H1 (cell line): Measurements from ENCODE around the gene CNTNAP1. TPM values are rescaled to one million over a fixed set of nuclear protein-coding genes. Genes with fewer than 3 reads are reported as not detected.

Experiments used
- CBX8 ChIP-seq: fragments of 300-800, 300-1000 bp; sonication (generic); IDR thresholded peaks from 2 replicates; pipeline ENCODE4 v1.7.1; 2016; ENCODE audit warnings: low read depth, low read length, borderline replicate concordance
- CREB1 ChIP-seq: IDR thresholded peaks from 2 replicates; pipeline ENCODE4 v1.6.1; 2012; ENCODE audit warnings: inconsistent platforms
- JUND ChIP-seq: IDR thresholded peaks from 2 replicates; pipeline ENCODE4 v1.6.1; 2011; ENCODE audit warnings: mild to moderate bottlenecking, improper control_type of control experiment, low read length
- MAX ChIP-seq: IDR thresholded peaks from 2 replicates; pipeline ENCODE4 v1.6.1; 2012; ENCODE audit warnings: inconsistent platforms
- RNF2 ChIP-seq: fragments of 200-900, 300-1000 bp; sonication (generic); IDR thresholded peaks from 2 replicates; pipeline ENCODE4 v1.7.1; 2016; ENCODE audit warnings: borderline replicate concordance, low read depth, mild to moderate bottlenecking, antibody characterized with exemption, low read length; ENCODE audit not compliant: poor library complexity, severe bottlenecking; ENCODE audit errors: missing control alignments
- SIRT6 ChIP-seq: IDR thresholded peaks from one replicate; pipeline ENCODE4 v1.7.1; 2012; ENCODE audit warnings: low read length, inconsistent platforms
- SIX5 ChIP-seq: IDR thresholded peaks from 2 replicates; pipeline ENCODE4 v1.6.1; 2011; ENCODE audit warnings: mild to moderate bottlenecking, low read depth, low read length
- SP2 ChIP-seq: IDR thresholded peaks from 2 replicates; pipeline ENCODE4 v1.6.1; 2012; ENCODE audit warnings: mild to moderate bottlenecking, low read length, inconsistent platforms
- TBP ChIP-seq: IDR thresholded peaks from 2 replicates; pipeline ENCODE4 v1.6.1; 2011; ENCODE audit warnings: low read depth, low read length, improper control_type of control experiment
- USF2 ChIP-seq: IDR thresholded peaks from 2 replicates; pipeline ENCODE4 v1.6.1; 2011; ENCODE audit warnings: low read length, improper control_type of control experiment
- polyA plus RNA-seq, 7 experiments: library from polyadenylated mRNA; depleted of rRNA in 3 of 7; stranded (reverse) in 5 of 7; unstranded in 2 of 7; fragments of >200 nt in 5 of 7; fragments of 200-250 nt in 2 of 7; gene quantifications; 1 replicate in 5 of 7; 2 replicates in 1 of 7; 4 replicates in 1 of 7; pipeline versions ENCODE4 v1.2.1 to v1.2.3, GENCODE V29; 2011 to 2013; ENCODE audit warnings: missing spikeins in 2 of 7, mixed read lengths in 2 of 7
- total RNA-seq: library from RNA; stranded (reverse); fragmentation: NEBNext Ultra II Directional; extraction: Animal tissue kit (Norgen Biotek cat#: 25700); gene quantifications from 2 replicates; pipeline ENCODE4 v1.2.1, GENCODE V29; 2021

CNTNAP1 gene
- total and polyA plus RNA-seq, 2 of the 8 experiments (the other 6 are each of a cell fraction or from before 2014, with no cell fraction given), result 4.7 to 10.0 TPM

GRCh38 chr17:42687707-42688320, 5.5 kb downstream of the CNTNAP1 start (continued):
- TF ChIP-seq CBX8, result no peak
- no peak for TF ChIP-seq SIX5
- no peak for TF ChIP-seq TBP
- no peak for TF ChIP-seq RNF2
- TF ChIP-seq CREB1, result no peak
- TF ChIP-seq SP2, result no peak
- TF ChIP-seq JUND, result no peak
- no peak for TF ChIP-seq SIRT6
- TF ChIP-seq MAX, result no peak
- no peak for TF ChIP-seq USF2
